Subcutaneous abdominal adipose tissue (tissue), 5 donors: ENCODE measurements around the gene VSIG10L.
A peak's percentile ranks its signal among the peaks of the same experiment; 100 is the strongest.

ENCODE experiments used
- H3K27ac ChIP-seq: one replicate; pipeline ENCODE4 v1.7.0; 2013; ENCODE audit warnings: low read depth, mild to moderate bottlenecking, inconsistent platforms, low read length, moderate library complexity
- H3K27me3 ChIP-seq, 5 donors: one replicate each; pipeline ENCODE4 v1.7.0; 2013; ENCODE audit warnings: low read length in 5 of 5, inconsistent platforms in 1 of 5; ENCODE audit not compliant: control insufficient read depth in 5 of 5, insufficient read depth in 4 of 5
- H3K36me3 ChIP-seq, 5 donors: one replicate each; pipeline ENCODE4 v1.7.0; 2013; ENCODE audit warnings: low read length in 5 of 5; ENCODE audit not compliant: control insufficient read depth in 5 of 5, insufficient read depth in 5 of 5
- H3K4me1 ChIP-seq, 5 donors: one replicate each; pipeline ENCODE4 v1.7.0; 2013; ENCODE audit warnings: low read length in 5 of 5, mild to moderate bottlenecking in 3 of 5, moderate library complexity in 1 of 5; ENCODE audit not compliant: control insufficient read depth in 5 of 5, insufficient read depth in 5 of 5
- H3K4me3 ChIP-seq, 5 donors: one replicate each; pipeline ENCODE4 v1.7.0; 2013; ENCODE audit warnings: low read length in 5 of 5, low read depth in 1 of 5
- H3K9ac ChIP-seq, 5 donors: one replicate each; pipeline ENCODE4 v1.7.0; 2013; ENCODE audit warnings: low read length in 5 of 5, mild to moderate bottlenecking in 4 of 5, moderate library complexity in 3 of 5
- H3K9me3 ChIP-seq, 5 donors: one replicate each; pipeline ENCODE4 v1.7.0; 2013; ENCODE audit warnings: low read length in 5 of 5; ENCODE audit not compliant: control insufficient read depth in 5 of 5
- donor health status: healthy.
- donor health status: healthy.
- donor health status: healthy.
- donor health status: healthy.
- donor health status: healthy.

The VSIG10L gene

GRCh38 chr19:51365965-51366388 is 24.0 kb upstream of the VSIG10L start, which contains the start of gene ETFB:
TSS of gene ETFB (minus strand) at chr19:51366388. CDS start at chr19:51366326, 62 bp downstream.
- Histone ChIP-seq H3K27ac (peak within 1 kb of the TSS; percentile 93), H3K36me3 (no peaks in the 10 kb centered on the region), H3K4me3 (peak within 1 kb of the TSS; percentile 87 to 96 (median 92)), H3K4me1 (peaks cover 4 to 58% (median 46%) of the 10 kb centered on the region in 5 donors), H3K9me3 (no peaks in the 10 kb centered on the region), H3K27me3 (no peaks in the 10 kb centered on the region), H3K9ac (peak within 1 kb of the TSS; percentile 86 to 98 (median 92))

GRCh38 chr19:51365211-51365964 is 23.4 kb upstream of the VSIG10L start:
- H3K9me3 ChIP-seq, result no peaks in the 10 kb centered on the region
- H3K36me3 ChIP-seq, result peaks cover 0 to 1% (median 0%) of the 10 kb centered on the region in 5 donors
- H3K4me1 ChIP-seq, result peaks cover 4 to 58% (median 46%) of the 10 kb centered on the region in 5 donors
- no peaks in the 10 kb centered on the region for H3K27me3 ChIP-seq
- H3K27ac ChIP-seq, result peak overlapping the region; percentile 93
- peak overlapping the region; percentile 83 to 94 (median 92) for H3K4me3 ChIP-seq
- H3K9ac ChIP-seq, result peak overlapping the region; percentile 86 to 98 (median 92)

- Histone ChIP-seq H3K36me3 (peaks cover 0 to 2% (median 0%) of the 10 kb centered on the region in 5 donors), H3K9ac (peak overlapping the region; percentile 16 to 69 (median 39)), H3K27ac (no peak overlapping the region), H3K4me1 (peaks cover 4 to 58% (median 46%) of the 10 kb centered on the region in 5 donors), H3K4me3 (peak overlapping the region in 3 of 5 donors; percentile 2 to 29 (median 22)), H3K27me3 (no peaks in the 10 kb centered on the region), H3K9me3 (no peaks in the 10 kb centered on the region)
These were observed 22.5 kb upstream of the VSIG10L start for GRCh38 chr19:51364200-51365106.

- H3K9ac ChIP-seq, result no peak overlapping the region
- H3K27me3 ChIP-seq, result no peaks in the 10 kb centered on the region
- H3K4me3 ChIP-seq, result no peak overlapping the region
- peaks cover 4 to 47% (median 38%) of the 10 kb centered on the region in 5 donors for H3K4me1 ChIP-seq
- H3K27ac ChIP-seq, result no peak overlapping the region
- H3K36me3 ChIP-seq, result peaks cover 0 to 2% (median 0%) of the 10 kb centered on the region in 5 donors
- H3K9me3 ChIP-seq, result no peaks in the 10 kb centered on the region
These were observed 19.3 kb upstream of the VSIG10L start for GRCh38 chr19:51361239-51361638.

- H3K27ac ChIP-seq, result no peak overlapping the region
These were observed 17.4 kb upstream of the VSIG10L start for GRCh38 chr19:51359294-51359693.

GRCh38 chr19:51357952-51358351 is 16.0 kb upstream of the VSIG10L start:
- H3K9me3 ChIP-seq, result no peaks in the 10 kb centered on the region
- no peak overlapping the region for H3K4me3 ChIP-seq
- no peaks in the 10 kb centered on the region for H3K27me3 ChIP-seq
- no peak overlapping the region for H3K27ac ChIP-seq
- H3K36me3 ChIP-seq, result peaks cover 0 to 7% (median 4%) of the 10 kb centered on the region in 5 donors
- no peak overlapping the region for H3K9ac ChIP-seq
- H3K4me1 ChIP-seq, result peaks cover 0 to 18% (median 8%) of the 10 kb centered on the region in 5 donors

More at GRCh38 chr19:51359294-51359693, 17.4 kb upstream of the VSIG10L start:
- peaks cover 0 to 2% (median under 1%) of the 10 kb centered on the region in 5 donors for H3K36me3 ChIP-seq
- no peak overlapping the region for H3K4me3 ChIP-seq
- H3K9ac ChIP-seq, result no peak overlapping the region
- no peaks in the 10 kb centered on the region for H3K27me3 ChIP-seq
- peaks cover 0 to 30% (median 19%) of the 10 kb centered on the region in 5 donors for H3K4me1 ChIP-seq
- H3K9me3 ChIP-seq, result no peaks in the 10 kb centered on the region

GRCh38 chr19:51356159-51356801 is 14.3 kb upstream of the VSIG10L start:
- no peaks in the 10 kb centered on the region for H3K27me3 ChIP-seq
- peaks cover 0 to 7% (median 4%) of the 10 kb centered on the region in 5 donors for H3K4me1 ChIP-seq
- no peak overlapping the region for H3K27ac ChIP-seq
- H3K9me3 ChIP-seq, result no peaks in the 10 kb centered on the region
- no peak overlapping the region for H3K9ac ChIP-seq
- H3K36me3 ChIP-seq, result peaks cover 0 to 24% (median 20%) of the 10 kb centered on the region in 5 donors
- H3K4me3 ChIP-seq, result no peak overlapping the region

- Histone ChIP-seq H3K36me3 (peaks cover 0 to 39% (median 33%) of the 10 kb centered on the region in 5 donors), H3K4me3 (no peak overlapping the region), H3K27me3 (no peaks in the 10 kb centered on the region), H3K4me1 (peaks cover 0 to 7% (median 4%) of the 10 kb centered on the region in 5 donors), H3K9ac (no peak overlapping the region), H3K9me3 (no peaks in the 10 kb centered on the region), H3K27ac (no peak overlapping the region)
These were observed 12.8 kb upstream of the VSIG10L start for GRCh38 chr19:51354742-51355148.

- no peaks in the 10 kb centered on the region for H3K27me3 ChIP-seq
- no peaks in the 10 kb centered on the region for H3K9me3 ChIP-seq
- H3K36me3 ChIP-seq, result peaks cover 0 to 43% (median 38%) of the 10 kb centered on the region in 5 donors
- no peak overlapping the region for H3K27ac ChIP-seq
- no peak overlapping the region for H3K9ac ChIP-seq
- H3K4me3 ChIP-seq, result no peak overlapping the region
- H3K4me1 ChIP-seq, result peaks cover 0 to 7% (median 4%) of the 10 kb centered on the region in 5 donors
These were observed 12.3 kb upstream of the VSIG10L start for GRCh38 chr19:51354103-51354741.
